ENCODE data around the gene TSNAXIP1.

- peak; percentile 67 to 88 (median 86) for TF ChIP-seq POLR2A (IDR thresholded peaks at IDR 0.05)
- TF ChIP-seq CTCF (IDR thresholded peaks at IDR 0.05), result no peak
Observed at GRCh38 chr16:67833415-67834241, 26.9 kb downstream of the TSNAXIP1 start.
